ENCODE results near the gene SH3RF3.
A peak's percentile ranks its signal among the peaks of the same experiment; 100 is the strongest.

The SH3RF3 gene

GRCh38 chr2:109124982-109125592 lies 3.9 kb upstream of the SH3RF3 start:
- TF ChIP-seq CTCF (conservative IDR thresholded peaks at IDR 0.05; ENCODE audit: low read depth, low read length), result no peak
- Histone ChIP-seq H4K20me1 (ENCODE audit: insufficient read depth) (no peaks in the 10 kb centered on the region), H3K79me2 (ENCODE audit: insufficient read depth, low read depth) (no peaks in the 10 kb centered on the region), H3K4me2 (no peak overlapping the region), H2AFZ (ENCODE audit: low read depth) (no peak overlapping the region), H3K36me3 (ENCODE audit: insufficient read depth) (no peaks in the 10 kb centered on the region), H3K4me1 (ENCODE audit: low read depth, poor library complexity, severe bottlenecking) (no peaks in the 10 kb centered on the region), H3K4me3 (IDR thresholded peaks at IDR 0.05; ENCODE audit: insufficient read depth, low read depth, low read length) (no peak overlapping the region), H3K9ac (no peak overlapping the region), H3K27ac (no peak overlapping the region), H3K27me3 (ENCODE audit: insufficient read depth, low read depth) (no peaks in the 10 kb centered on the region)

GRCh38 chr2:109125593-109126500 lies 3.2 kb upstream of the SH3RF3 start:
- Histone ChIP-seq H3K9ac (no peak overlapping the region), H3K4me3 (IDR thresholded peaks at IDR 0.05; ENCODE audit: insufficient read depth, low read depth, low read length) (no peak overlapping the region)

GRCh38 chr2:109126501-109126860 lies 2.5 kb upstream of the SH3RF3 start:
- Histone ChIP-seq H3K27me3 (ENCODE audit: insufficient read depth, low read depth) (no peaks in the 10 kb centered on the region), H3K36me3 (ENCODE audit: insufficient read depth) (no peaks in the 10 kb centered on the region), H2AFZ (ENCODE audit: low read depth) (no peak overlapping the region), H3K9ac (no peak overlapping the region), H3K79me2 (ENCODE audit: insufficient read depth, low read depth) (no peaks in the 10 kb centered on the region), H3K4me2 (no peak overlapping the region), H3K4me3 (IDR thresholded peaks at IDR 0.05; ENCODE audit: insufficient read depth, low read depth, low read length) (no peak overlapping the region), H4K20me1 (ENCODE audit: insufficient read depth) (no peaks in the 10 kb centered on the region), H3K4me1 (ENCODE audit: low read depth, poor library complexity, severe bottlenecking) (no peaks in the 10 kb centered on the region), H3K27ac (no peak overlapping the region)
- TF ChIP-seq CTCF (conservative IDR thresholded peaks at IDR 0.05; ENCODE audit: low read depth, low read length), result no peak

More at GRCh38 chr2:109125593-109126500, 3.2 kb upstream of the SH3RF3 start:
- Histone ChIP-seq H3K4me2 (no peak overlapping the region), H3K79me2 (ENCODE audit: insufficient read depth, low read depth) (no peaks in the 10 kb centered on the region), H3K4me1 (ENCODE audit: low read depth, poor library complexity, severe bottlenecking) (no peaks in the 10 kb centered on the region), H3K27ac (no peak overlapping the region), H4K20me1 (ENCODE audit: insufficient read depth) (no peaks in the 10 kb centered on the region), H3K36me3 (ENCODE audit: insufficient read depth) (no peaks in the 10 kb centered on the region), H3K27me3 (ENCODE audit: insufficient read depth, low read depth) (no peaks in the 10 kb centered on the region), H2AFZ (ENCODE audit: low read depth) (no peak overlapping the region)
- TF ChIP-seq CTCF (conservative IDR thresholded peaks at IDR 0.05; ENCODE audit: low read depth, low read length), result no peak

GRCh38 chr2:109127556-109127955 lies 1.4 kb upstream of the SH3RF3 start:
- Histone ChIP-seq H3K27ac (no peak overlapping the region), H3K36me3 (ENCODE audit: insufficient read depth) (no peaks in the 10 kb centered on the region), H3K4me2 (peak overlapping the region; percentile 45), H2AFZ (ENCODE audit: low read depth) (no peak overlapping the region), H3K4me1 (ENCODE audit: low read depth, poor library complexity, severe bottlenecking) (no peaks in the 10 kb centered on the region), H3K79me2 (ENCODE audit: insufficient read depth, low read depth) (peaks cover 3% of the 10 kb centered on the region; the same call in 1 of the 2 replicates), H4K20me1 (ENCODE audit: insufficient read depth) (no peaks in the 10 kb centered on the region), H3K27me3 (ENCODE audit: insufficient read depth, low read depth) (no peaks in the 10 kb centered on the region), H3K4me3 (IDR thresholded peaks at IDR 0.05; ENCODE audit: insufficient read depth, low read depth, low read length) (no peak overlapping the region), H3K9ac (no peak overlapping the region)
- no peak for TF ChIP-seq CTCF (conservative IDR thresholded peaks at IDR 0.05; ENCODE audit: low read depth, low read length)

Data from KMS-11 (cell line).